GM04504 (cell line): ENCODE measurements around the gene VEPH1.

Source experiments
- DNase-seq: peaks from one replicate; pipeline ENCODE4 v3.0.0-alpha.2; 2012; ENCODE audit warnings: low read depth

VEPH1 gene

GRCh38 chr3:157301755-157302154 is 201.5 kb downstream of the VEPH1 start:
- DNase-seq = no peak

- DNase-seq = no peak
Measured at GRCh38 chr3:157300981-157301663, 202.1 kb downstream of the VEPH1 start.

- DNase-seq = no peak
Measured at GRCh38 chr3:157300094-157300493, 203.1 kb downstream of the VEPH1 start.

GRCh38 chr3:157297328-157297915 is 205.8 kb downstream of the VEPH1 start:
- DNase-seq = no peak

- no peak for DNase-seq
Measured at GRCh38 chr3:157294953-157295352, 208.3 kb downstream of the VEPH1 start.

- DNase-seq = no peak
Measured at GRCh38 chr3:157294491-157294890, 208.7 kb downstream of the VEPH1 start.

- DNase-seq = peak; percentile 87
Measured at GRCh38 chr3:157290766-157291165, 212.4 kb downstream of the VEPH1 start.

- DNase-seq = no peak
Measured at GRCh38 chr3:157285966-157286365, 217.2 kb downstream of the VEPH1 start.

GRCh38 chr3:157285141-157285540 is 218.1 kb downstream of the VEPH1 start:
- no peak for DNase-seq

GRCh38 chr3:157284688-157285087 is 218.5 kb downstream of the VEPH1 start:
- DNase-seq = no peak

- peak; percentile 94 for DNase-seq
Measured at GRCh38 chr3:157282261-157283191, 220.7 kb downstream of the VEPH1 start.

- no peak for DNase-seq
Measured at GRCh38 chr3:157280786-157281185, 222.4 kb downstream of the VEPH1 start.

GRCh38 chr3:157280354-157280753 is 222.9 kb downstream of the VEPH1 start:
- DNase-seq = no peak

- DNase-seq = no peak
Measured at GRCh38 chr3:157279237-157279636, 224.0 kb downstream of the VEPH1 start.

- DNase-seq = no peak
Measured at GRCh38 chr3:157276801-157277200, 226.4 kb downstream of the VEPH1 start.

GRCh38 chr3:157275832-157276231 is 227.4 kb downstream of the VEPH1 start:
- DNase-seq = no peak

GRCh38 chr3:157274644-157275137 is 228.5 kb downstream of the VEPH1 start:
- peak; percentile 55 for DNase-seq

- DNase-seq = no peak
Measured at GRCh38 chr3:157271283-157271882, 231.8 kb downstream of the VEPH1 start.

GRCh38 chr3:157268026-157268425 is 235.2 kb downstream of the VEPH1 start:
- DNase-seq = no peak

- no peak for DNase-seq
Measured at GRCh38 chr3:157265931-157266330, 237.3 kb downstream of the VEPH1 start.

- no peak for DNase-seq
Measured at GRCh38 chr3:157263027-157263426, 240.2 kb downstream of the VEPH1 start.

GRCh38 chr3:157261000-157261399 is 242.2 kb downstream of the VEPH1 start:
- DNase-seq = peak; percentile 28
